ENCODE results near the gene REC114. TPM values are rescaled to one million over a fixed set of nuclear protein-coding genes. Genes with fewer than 3 reads are reported as not detected.
A peak's percentile ranks its signal among the peaks of the same experiment; 100 is the strongest.

The REC114 gene
- total and polyA plus RNA-seq, 9 of the 15 experiments (the other 6 are each of a cell fraction or from before 2014, with no cell fraction given), result 0.07 to 0.24 TPM; not detected in 7

- TF ChIP-seq CBFB (CRISPR knock-in tag; IDR thresholded peaks at IDR 0.05), result no peak
- TF ChIP-seq XRCC3 (IDR thresholded peaks at IDR 0.05), result no peak
Observed at GRCh38 chr15:73590263-73590662, 147.3 kb downstream of the REC114 start (continued).

GRCh38 chr15:73593304-73594074 is 150.5 kb downstream of the REC114 start:
- FAIRE-seq (peak; percentile 74), ATAC-seq (peak; percentile 69), DNase-seq (ENCODE audit: extremely low read depth in 1 of 4, low spot score in 3 of 4) (peak in 3 of 4 experiments; percentile 16 to 71 (median 35))
- 6% methylated on average over 9 of the region's 9 CpGs for WGBS (ENCODE audit: insufficient coverage, low coverage, missing lambda C conversion rate)
- intact Hi-C loops (cut with micrococcal nuclease), result loop anchor here (5.0 kb wide), 1 partner anchor 44 kb away; no protein-coding TSS in a partner anchor
- H3K4me2 ChIP-seq (ENCODE audit: insufficient read depth, low read length), result peak overlapping the region; percentile 21; the same call in 1 of the 2 replicates
- H3K9ac ChIP-seq (ENCODE audit: insufficient read depth in 1 of 2, low read depth in 2 of 2, low read length in 2 of 2), result 0 out of 4 replicates have a peak overlapping the region, but pooled peaks of 1 of the 2 experiments have one; percentile 53
- H3K27me3 ChIP-seq (ENCODE audit: control insufficient read depth in 2 of 2, insufficient read depth in 2 of 2, low read length in 2 of 2), result no peaks in the 10 kb centered on the region
- ChIA-PET CTCF (ENCODE audit: low intra/inter-chr PET ratio) (no interaction called here), POLR2A (interaction anchor here (0.9 to 2.2 kb wide), 3 partner anchors 9 to 16 kb away, joined by 3 to 5 read pairs (median 4); no protein-coding TSS in a partner anchor)
- no peaks in the 10 kb centered on the region for H3K9me1 ChIP-seq (ENCODE audit: control insufficient read depth, insufficient read depth, low read length)
- no peak overlapping the region for H2AFZ ChIP-seq (ENCODE audit: low read depth, low read length)
- peaks cover 57% of the 10 kb centered on the region for H3K79me2 ChIP-seq (ENCODE audit: control insufficient read depth, insufficient read depth, low read length)
- peaks cover 12 to 33% of the 10 kb centered on the region in 2 experiments for H3K4me1 ChIP-seq (replicated peaks in 1 of 2; ENCODE audit: control insufficient read depth in 2 of 2, insufficient read depth in 2 of 2, low read length in 2 of 2)
- BruUV-seq (replicated peaks), result no TSS peak
- no peak overlapping the region for H3K27ac ChIP-seq (ENCODE audit: extremely low read depth, low read depth, low read length)
- peaks cover 28% of the 10 kb centered on the region; the same call in 2 of the 3 replicates for H3K36me3 ChIP-seq (ENCODE audit: control insufficient read depth, insufficient read depth, low read length)
- in situ Hi-C loops (cut with MboI), result no loop called here
- H3K9me3 ChIP-seq (replicated peaks; ENCODE audit: control insufficient read depth, insufficient read depth, low read depth, low read length), result no peaks in the 10 kb centered on the region
- peaks cover 27% of the 10 kb centered on the region for H4K20me1 ChIP-seq (replicated peaks; ENCODE audit: control insufficient read depth, insufficient read depth, low read length)
- no peak overlapping the region for H3K4me3 ChIP-seq
- no peak for TF ChIP-seq ASH1L (IDR thresholded peaks at IDR 0.05; ENCODE audit: borderline replicate concordance, low read depth, partially characterized antibody)
- no peak for TF ChIP-seq HINFP (tag; conservative IDR thresholded peaks at IDR 0.05; ENCODE audit: low read depth)
- TF ChIP-seq CBFA2T3 (IDR thresholded peaks at IDR 0.05), result peak; percentile 46
- 0 out of 4 replicates have a peak, but pooled peaks of 1 of the 2 experiments have one; percentile 13 for TF ChIP-seq FOXA3 (CRISPR knock-in tag; conservative IDR thresholded peaks at IDR 0.05 in 1 of 2, IDR thresholded peaks at IDR 0.05 in 1 of 2)
- no peak for TF ChIP-seq SRSF3 (IDR thresholded peaks at IDR 0.05; ENCODE audit: insufficient read depth, low read length)
- 0 out of 2 replicates have a peak, but pooled peaks have one; percentile 18 for TF ChIP-seq ZNF512 (tag; IDR thresholded peaks at IDR 0.05)
- TF ChIP-seq TEAD4 (IDR thresholded peaks at IDR 0.05; ENCODE audit: low read length), result peak; percentile 61; the same call in 1 of the 2 replicates
- no peak for TF ChIP-seq TEAD4 (CRISPR knock-in tag; IDR thresholded peaks at IDR 0.05; ENCODE audit: borderline replicate concordance)
- peak; percentile 85 for TF ChIP-seq NFIC (IDR thresholded peaks at IDR 0.05)
- peak; percentile 31; the same call in 1 of the 2 replicates for TF ChIP-seq TAL1 (IDR thresholded peaks at IDR 0.05)
- peak; percentile 61; the same call in 1 of the 2 replicates for TF ChIP-seq ZBTB9 (CRISPR knock-in tag; IDR thresholded peaks at IDR 0.05)
- TF ChIP-seq FOXJ2 (tag; IDR thresholded peaks at IDR 0.05), result peak; percentile 99
- TF ChIP-seq MTA2 (IDR thresholded peaks at IDR 0.05; ENCODE audit: low read depth), result 0 out of 2 replicates have a peak, but pooled peaks have one; percentile 16
- TF ChIP-seq SPI1 (IDR thresholded peaks at IDR 0.05; ENCODE audit: borderline replicate concordance, low read depth, low read length), result peak; percentile 58; the same call in 1 of the 2 replicates

Measured in K562 (cell line).